Endodermal cell (in vitro differentiated cells): ENCODE results near the gene HDLBP. TPM values are rescaled to one million over a fixed set of nuclear protein-coding genes. Genes with fewer than 3 reads are reported as not detected.

Experiments used
- DNase-seq: peaks from one replicate; pipeline ENCODE4 v3.0.0-alpha.2; 2017
- H3K27ac ChIP-seq: 2 replicates; pipeline ENCODE4 v1.5.1; 2013; ENCODE audit warnings: mild to moderate bottlenecking, low read depth, low read length, moderate library complexity
- H3K27me3 ChIP-seq: 2 replicates; pipeline ENCODE4 v1.6.1; 2013; ENCODE audit warnings: mild to moderate bottlenecking, low read length, moderate library complexity; ENCODE audit not compliant: insufficient read depth, control insufficient read depth, poor library complexity, severe bottlenecking
- H3K36me3 ChIP-seq: 2 replicates; pipeline ENCODE4 v1.7.0; 2013; ENCODE audit warnings: mild to moderate bottlenecking, low read length, moderate library complexity; ENCODE audit not compliant: control insufficient read depth, insufficient read depth
- H3K4me1 ChIP-seq: one replicate; pipeline ENCODE4 v1.7.0; 2013; ENCODE audit warnings: low read length; ENCODE audit not compliant: control insufficient read depth, insufficient read depth
- H3K4me3 ChIP-seq: 2 replicates; pipeline ENCODE4 v1.5.1; 2013; ENCODE audit warnings: mild to moderate bottlenecking, low read length, moderate library complexity
- H3K9ac ChIP-seq: 2 replicates; pipeline ENCODE4 v1.6.1; 2013; ENCODE audit warnings: mild to moderate bottlenecking, low read length, moderate library complexity; ENCODE audit not compliant: poor library complexity, severe bottlenecking; ENCODE audit errors: extremely low read depth
- H3K9me3 ChIP-seq: 2 replicates; pipeline ENCODE4 v1.6.1; 2013; ENCODE audit warnings: mild to moderate bottlenecking, low read length, moderate library complexity; ENCODE audit not compliant: control insufficient read depth
- H3K27ac Mint-ChIP-seq: 2 replicates; pipeline ENCODE4 v1.8.0; 2020; ENCODE audit warnings: mixed read lengths
- H3K27me3 Mint-ChIP-seq: 2 replicates; pipeline ENCODE4 v1.8.0; 2021; ENCODE audit warnings: mild to moderate bottlenecking, mixed read lengths; ENCODE audit not compliant: insufficient read depth
- H3K36me3 Mint-ChIP-seq: 2 replicates; pipeline ENCODE4 v1.8.0; 2020; ENCODE audit warnings: low read depth, mixed read lengths
- H3K4me1 Mint-ChIP-seq: 2 replicates; pipeline ENCODE4 v1.8.0; 2020; ENCODE audit warnings: mixed read lengths
- H3K4me3 Mint-ChIP-seq: 2 replicates; pipeline ENCODE4 v1.8.0; 2020; ENCODE audit warnings: mild to moderate bottlenecking, moderate library complexity, mixed read lengths
- H3K9me3 Mint-ChIP-seq: 2 replicates; pipeline ENCODE4 v1.8.0; 2020; ENCODE audit warnings: mild to moderate bottlenecking, mixed read lengths
- CTCF ChIP-seq: fragments of 200-600 bp; sonication (generic); conservative IDR thresholded peaks from 2 replicates; pipeline ENCODE4 v1.5.0; 2021; ENCODE audit warnings: antibody characterized with exemption, mild to moderate bottlenecking
- WGBS, 2 experiments: methylation state at CpG; one replicate each; pipeline versions ENCODE4 v1.1.5 to v1.1.7; 2013; ENCODE audit warnings: missing lambda C conversion rate in 2 of 2, mixed read lengths in 1 of 2; ENCODE audit not compliant: insufficient coverage in 1 of 2, insufficient read length in 1 of 2; 5-methylcytosine and 5-hydroxymethylcytosine counted together
- total RNA-seq, 2 donors: library from RNA; stranded (reverse); fragmentation: NEBNext Ultra II Directional in 1 of 2; extraction: Animal tissue kit (Norgen Biotek cat#: 25700) in 1 of 2; gene quantifications; 2 replicates in 1 of 2; 3 replicates in 1 of 2; pipeline ENCODE4 v1.2.1, GENCODE V29; 2021

The HDLBP gene
- total RNA-seq, 2 donors from 2014 or later, result 344 to 374 TPM

- WGBS, 2 experiments, result 29 to 39% methylated on average over 4 of the region's 4 CpGs
- TF ChIP-seq CTCF, result no peak
- Histone ChIP-seq H3K4me1 (no peaks in the 10 kb centered on the region), H3K27ac (no peak overlapping the region), H3K9me3 (no peaks in the 10 kb centered on the region), H3K27me3 (no peaks in the 10 kb centered on the region), H3K4me3 (peak overlapping the region; percentile 99), H3K36me3 (peaks cover 33% of the 10 kb centered on the region), H3K9ac (peak overlapping the region; percentile 94)
- H3K27me3 Mint-ChIP-seq, result no peaks in the 10 kb centered on the region
- peaks cover 23% of the 10 kb centered on the region for H3K36me3 Mint-ChIP-seq
- H3K4me1 Mint-ChIP-seq, result peaks cover 55% of the 10 kb centered on the region
- peak overlapping the region; percentile 99 for H3K27ac Mint-ChIP-seq
- peak overlapping the region; percentile 95 for H3K4me3 Mint-ChIP-seq
- no peak for DNase-seq
- H3K9me3 Mint-ChIP-seq, result no peaks in the 10 kb centered on the region
Measured at GRCh38 chr2:241316825-241317224, 1.4 kb upstream of the HDLBP start.

DNA sequence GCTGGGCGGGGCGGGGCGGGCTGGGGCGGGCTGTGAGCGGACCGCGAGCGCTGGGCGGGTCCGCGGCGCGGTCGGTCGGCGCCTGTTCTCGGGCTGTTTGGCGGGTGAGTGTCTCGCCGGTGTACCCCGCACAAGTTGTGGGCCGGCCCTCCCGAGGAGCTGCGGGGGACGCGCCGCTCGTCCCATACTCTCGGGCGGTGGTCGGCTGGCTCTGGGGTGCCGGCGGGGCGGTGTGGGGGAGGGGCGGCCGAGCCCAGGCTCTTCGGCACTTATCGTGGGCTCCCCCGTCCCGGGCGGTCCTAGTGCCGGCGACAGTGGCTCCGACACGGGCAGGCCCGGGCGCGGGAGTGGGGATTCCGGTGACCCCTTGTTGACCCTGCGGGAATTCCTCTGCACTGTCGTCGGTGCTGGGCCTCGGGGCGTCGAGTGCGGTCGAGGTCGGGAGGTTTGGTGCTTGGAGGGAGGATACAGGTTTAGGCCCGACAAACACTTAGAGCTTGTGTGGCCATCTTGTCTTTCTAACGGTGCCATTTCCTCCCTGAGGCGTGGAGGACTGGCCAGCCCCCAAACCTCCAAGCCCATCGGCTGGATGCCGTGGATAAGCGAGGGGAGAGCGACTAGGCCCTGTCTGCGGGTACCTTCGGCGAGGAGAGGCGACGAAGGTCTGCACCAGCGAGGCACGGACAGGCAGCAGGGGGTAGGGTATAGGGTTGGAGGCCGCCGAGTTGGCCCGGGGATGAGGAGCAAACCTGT, 583 bp upstream of the HDLBP start, which contains the start of gene SEPTIN2:
Gene SEPTIN2 (plus strand): TSS at position 47 of the 753 bp plus-strand sequence. CDS start 8,308 bp downstream, outside the sequence.
- Histone ChIP-seq H3K36me3 (peaks cover 32% of the 10 kb centered on the region), H3K4me1 (no peaks in the 10 kb centered on the region), H3K9ac (peak within 1 kb of the TSS; percentile 99), H3K27ac (peak within 1 kb of the TSS; percentile 98), H3K9me3 (no peaks in the 10 kb centered on the region), H3K4me3 (peak within 1 kb of the TSS; percentile 99), H3K27me3 (no peaks in the 10 kb centered on the region)
- WGBS, 2 experiments, result 0% methylated on average over 14 to 75 of the region's 75 CpGs
- H3K9me3 Mint-ChIP-seq, result no peaks in the 10 kb centered on the region
- peaks cover 23% of the 10 kb centered on the region for H3K36me3 Mint-ChIP-seq
- H3K27me3 Mint-ChIP-seq, result no peaks in the 10 kb centered on the region
- DNase-seq, result peak; percentile 92
- H3K4me3 Mint-ChIP-seq, result peak within 1 kb of the TSS; percentile 95
- peaks cover 49% of the 10 kb centered on the region for H3K4me1 Mint-ChIP-seq
- TF ChIP-seq CTCF, result no peak
- peak within 1 kb of the TSS; percentile 100 for H3K27ac Mint-ChIP-seq

DNA sequence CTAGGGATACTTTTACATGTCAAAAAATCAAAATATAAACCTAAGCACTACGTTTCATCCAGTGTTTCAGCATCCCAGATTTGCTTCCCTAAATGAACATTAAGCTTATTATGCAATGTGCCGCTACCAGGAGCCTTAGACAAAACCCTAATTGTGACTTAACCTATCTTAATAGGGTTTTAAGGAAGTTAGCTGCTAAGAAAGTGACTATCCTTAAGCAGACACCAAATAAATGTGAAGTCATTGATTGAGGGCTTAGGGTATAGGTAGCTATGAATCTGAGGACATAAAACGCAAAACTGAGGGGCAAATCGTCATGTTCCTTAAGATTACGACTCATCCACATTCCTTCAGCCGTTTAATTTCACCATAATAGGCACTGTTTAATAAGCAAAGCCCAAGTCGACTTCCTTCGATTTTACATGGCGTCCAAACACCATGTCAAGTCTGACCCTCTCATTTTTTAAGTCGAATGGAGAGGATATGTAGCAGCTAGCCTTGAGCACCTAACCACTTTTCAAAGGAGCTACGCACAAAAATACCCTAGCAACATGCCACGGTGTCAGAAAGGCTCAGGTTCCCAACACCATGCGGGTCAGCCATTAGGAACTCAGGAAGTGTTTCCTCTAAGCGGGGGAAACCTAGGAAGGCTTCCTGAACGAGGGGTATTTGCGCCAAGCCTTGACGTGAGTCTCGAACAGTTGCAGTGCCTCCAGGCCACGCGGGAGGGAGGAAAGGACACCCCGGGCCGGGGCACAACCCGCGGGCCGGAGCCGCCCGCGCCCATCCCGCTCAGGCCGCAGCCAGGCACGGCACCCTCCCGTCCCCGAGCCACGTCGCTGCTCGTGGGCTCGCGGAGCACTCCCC, 1.0 kb downstream of the HDLBP start:
- Mint-ChIP-seq H3K4me1 (peaks cover 44% of the 10 kb centered on the region), H3K27me3 (no peaks in the 10 kb centered on the region), H3K36me3 (peaks cover 17% of the 10 kb centered on the region), H3K4me3 (peak overlapping the region; percentile 95), H3K27ac (peak overlapping the region; percentile 93), H3K9me3 (no peaks in the 10 kb centered on the region)
- no peaks in the 10 kb centered on the region for H3K9me3 ChIP-seq
- peak overlapping the region; percentile 96 for H3K4me3 ChIP-seq
- DNase-seq, result no peak
- no peaks in the 10 kb centered on the region for H3K27me3 ChIP-seq
- H3K36me3 ChIP-seq, result peaks cover 24% of the 10 kb centered on the region
- no peak for TF ChIP-seq CTCF
- WGBS, 2 experiments, result 5 to 7% methylated on average over 23 to 38 of the region's 38 CpGs
- H3K9ac ChIP-seq, result peak overlapping the region; percentile 99
- H3K4me1 ChIP-seq, result no peaks in the 10 kb centered on the region
- H3K27ac ChIP-seq, result peak overlapping the region; percentile 98
